GM12874 (cell line): ENCODE results near the gene PIM1.

ENCODE experiments used
- TF ChIP-seq, protein P1 (sequence below): IDR thresholded peaks from 2 replicates; pipeline ENCODE4 v1.5.1; 2011; ENCODE audit warnings: low read depth, mild to moderate bottlenecking, control low read depth, low read length, moderate library complexity; ENCODE audit not compliant: insufficient read depth

PIM1 gene

DNA sequence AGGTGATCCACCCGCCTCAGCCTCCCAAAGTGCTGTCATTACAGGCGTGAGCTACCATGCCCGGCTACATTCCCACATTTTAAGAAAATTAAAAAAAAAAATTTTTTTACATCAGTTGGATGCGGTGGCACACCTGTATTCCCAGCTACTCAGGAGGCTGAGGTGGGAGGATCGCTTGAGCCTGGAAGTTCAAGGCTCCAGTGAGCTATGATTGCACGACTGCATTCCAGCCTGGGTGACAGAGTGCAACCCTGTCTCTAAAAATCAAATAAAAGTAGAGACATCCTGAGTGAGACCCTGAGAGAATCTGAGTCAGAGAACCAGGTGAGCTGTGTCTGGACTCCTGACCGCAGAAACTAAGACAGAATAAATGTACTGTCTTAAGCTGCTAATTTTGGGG is 38.8 kb downstream of the PIM1 start:
- TF ChIP-seq, protein P1, sequence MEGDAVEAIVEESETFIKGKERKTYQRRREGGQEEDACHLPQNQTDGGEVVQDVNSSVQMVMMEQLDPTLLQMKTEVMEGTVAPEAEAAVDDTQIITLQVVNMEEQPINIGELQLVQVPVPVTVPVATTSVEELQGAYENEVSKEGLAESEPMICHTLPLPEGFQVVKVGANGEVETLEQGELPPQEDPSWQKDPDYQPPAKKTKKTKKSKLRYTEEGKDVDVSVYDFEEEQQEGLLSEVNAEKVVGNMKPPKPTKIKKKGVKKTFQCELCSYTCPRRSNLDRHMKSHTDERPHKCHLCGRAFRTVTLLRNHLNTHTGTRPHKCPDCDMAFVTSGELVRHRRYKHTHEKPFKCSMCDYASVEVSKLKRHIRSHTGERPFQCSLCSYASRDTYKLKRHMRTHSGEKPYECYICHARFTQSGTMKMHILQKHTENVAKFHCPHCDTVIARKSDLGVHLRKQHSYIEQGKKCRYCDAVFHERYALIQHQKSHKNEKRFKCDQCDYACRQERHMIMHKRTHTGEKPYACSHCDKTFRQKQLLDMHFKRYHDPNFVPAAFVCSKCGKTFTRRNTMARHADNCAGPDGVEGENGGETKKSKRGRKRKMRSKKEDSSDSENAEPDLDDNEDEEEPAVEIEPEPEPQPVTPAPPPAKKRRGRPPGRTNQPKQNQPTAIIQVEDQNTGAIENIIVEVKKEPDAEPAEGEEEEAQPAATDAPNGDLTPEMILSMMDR, result no peak

DNA sequence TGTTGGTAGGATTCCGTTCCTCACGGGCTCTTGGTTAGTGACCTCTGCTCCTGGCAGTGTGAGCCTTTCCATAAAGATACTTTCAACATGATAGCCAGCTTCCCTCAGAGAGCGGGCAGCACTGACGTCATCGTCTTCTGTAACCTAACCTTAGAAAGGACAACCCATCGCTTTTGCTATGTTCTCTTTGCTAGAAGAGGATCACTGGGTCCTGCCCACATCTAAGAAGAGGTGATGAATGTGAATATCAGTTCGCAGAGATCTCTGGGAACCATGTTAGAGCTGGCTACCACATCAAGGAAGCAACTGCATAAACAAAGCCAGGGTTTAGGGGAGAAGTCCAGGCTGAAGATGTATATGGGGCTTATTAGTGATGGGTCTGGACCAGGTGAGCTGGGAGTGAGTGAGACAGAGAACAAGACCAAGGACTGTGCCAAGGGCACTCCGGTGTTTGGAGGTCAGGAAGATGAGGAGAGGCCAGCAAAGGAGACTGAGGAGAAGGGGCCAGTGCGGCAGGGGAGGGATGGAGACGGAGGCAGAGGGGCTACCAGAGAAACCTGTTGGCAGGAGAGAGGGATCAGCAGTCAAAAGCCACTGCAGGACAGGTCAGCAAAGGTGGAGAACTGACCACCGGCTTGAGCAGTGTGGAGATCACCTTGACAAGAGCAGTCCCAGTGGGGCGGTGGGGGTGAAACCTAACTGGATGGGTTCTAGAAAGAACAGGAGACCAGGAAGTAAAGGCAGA is 39.7 kb downstream of the PIM1 start:
- TF ChIP-seq, protein P1, result no peak

- TF ChIP-seq, protein P1, result peak; percentile 83
Measured at GRCh38 chr6:37210313-37210968, 40.5 kb downstream of the PIM1 start.

GRCh38 chr6:37212268-37212667 is 42.3 kb downstream of the PIM1 start:
- TF ChIP-seq, protein P1, result no peak

DNA sequence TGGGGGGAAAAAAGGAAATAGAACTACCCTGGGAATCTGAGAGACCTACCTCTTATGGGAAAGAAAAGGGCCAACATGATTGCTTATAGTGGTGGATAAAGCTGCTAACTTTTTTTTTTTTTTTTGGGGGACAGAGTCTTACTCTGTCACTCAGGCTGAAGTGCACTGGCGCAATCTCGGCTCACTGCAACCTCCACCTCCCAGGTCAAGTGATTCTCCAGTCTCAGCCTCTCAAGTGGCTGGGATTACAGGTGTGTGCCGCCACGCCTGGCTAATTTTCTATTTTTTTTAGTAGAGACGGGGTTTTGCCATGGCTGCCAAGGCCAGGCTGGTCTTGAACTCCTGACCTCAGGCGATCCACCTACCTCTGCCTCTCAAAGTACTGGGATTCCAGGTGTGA is 48.1 kb downstream of the PIM1 start:
- TF ChIP-seq, protein P1, result no peak

- TF ChIP-seq, protein P1, result no peak
Measured at GRCh38 chr6:37218511-37218910, 48.6 kb downstream of the PIM1 start.

DNA sequence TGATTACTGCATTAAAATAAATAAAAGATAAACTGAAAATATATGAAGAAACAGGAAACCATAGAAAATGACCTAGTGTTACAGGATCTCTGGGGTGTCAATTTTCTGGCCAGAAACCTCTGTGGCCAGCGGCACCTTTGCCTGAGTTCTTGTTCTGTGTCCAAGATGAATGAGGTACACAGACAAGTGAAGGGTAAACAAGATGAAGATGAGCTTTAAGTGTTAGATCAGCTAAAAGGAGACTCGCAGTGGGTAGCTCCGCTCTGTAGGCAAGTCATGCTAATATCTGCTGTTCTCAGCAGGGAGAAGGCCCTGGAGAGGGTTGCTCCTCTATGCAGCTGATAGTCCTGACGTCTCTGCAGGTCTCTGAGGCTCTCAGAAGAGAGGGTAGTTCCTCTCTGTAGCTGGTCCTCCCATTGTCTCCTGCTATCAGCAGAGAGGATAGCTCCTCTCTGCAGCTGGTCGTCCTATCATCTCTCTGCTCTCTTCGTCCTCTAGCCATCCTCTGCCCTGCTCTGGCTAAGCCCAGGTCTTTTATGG is 51.7 kb downstream of the PIM1 start:
- TF ChIP-seq, protein P1, result no peak
